Testis (tissue), 2 donors: ENCODE data around the gene SND1.
"Not testable (repeated sequence)": the region's sequence is repeated elsewhere in the genome, so short reads cannot be mapped to it uniquely, and the experiment has no call there.

ENCODE experiments used
- CTCF ChIP-seq, 3 experiments: fragments of 450-650 bp in 2 of 3; fragments of 200-600 bp in 1 of 3; sonication (generic) in 1 of 3; IDR thresholded peaks; one replicate each; pipeline ENCODE4 v1.5.1; 2016 to 2019; ENCODE audit warnings: antibody characterized with exemption in 3 of 3, mild to moderate bottlenecking in 2 of 3, moderate library complexity in 1 of 3
- POLR2A ChIP-seq: fragments of 450-650 bp; IDR thresholded peaks from one replicate; pipeline ENCODE4 v1.6.1; 2017; ENCODE audit warnings: antibody characterized with exemption, mild to moderate bottlenecking, moderate library complexity

DNA sequence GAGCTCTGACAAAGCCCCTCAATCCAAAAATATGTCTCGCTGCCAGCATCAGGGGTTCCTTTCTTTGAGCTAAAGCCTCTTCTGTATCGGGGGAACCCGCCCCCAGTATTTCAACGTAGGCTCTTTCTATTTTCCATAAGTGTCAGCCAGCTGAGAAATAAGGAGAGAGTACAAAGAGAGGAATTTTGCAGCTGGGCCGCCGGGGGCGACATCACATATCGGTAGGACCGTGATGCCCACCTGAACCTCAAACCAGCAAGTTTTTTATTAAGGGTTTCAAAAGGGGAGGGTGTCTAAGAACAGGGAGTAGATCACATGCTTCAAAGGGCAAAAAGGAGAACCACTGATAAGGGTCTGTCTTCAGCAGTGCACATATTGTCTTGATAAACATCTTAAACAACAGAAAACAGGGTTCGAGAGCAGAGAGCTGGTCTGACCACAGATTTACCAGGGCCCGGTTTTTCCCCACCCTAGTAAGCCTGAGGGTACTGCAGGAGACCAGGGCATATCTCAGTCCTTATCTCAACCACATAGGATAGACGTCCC lies 457.5 kb downstream of the SND1 start:
- TF ChIP-seq POLR2A; CTCF (IDR thresholded peaks at IDR 0.05): not testable (repeated sequence)
